GM12891 (cell line): ENCODE results near the gene LBX2.

Experiments
- POLR2A ChIP-seq: IDR thresholded peaks from 2 replicates; pipeline ENCODE4 v1.6.1; 2011; ENCODE audit warnings: low read depth, low read length, control low read depth
- POLR2AphosphoS5 ChIP-seq: IDR thresholded peaks from 2 replicates; pipeline ENCODE4 v1.6.1; 2011; ENCODE audit warnings: low read depth, low read length, control low read depth

GRCh38 chr2:74448771-74449170, 50.6 kb downstream of the LBX2 start:
- TF ChIP-seq POLR2A (no peak), POLR2AphosphoS5 (no peak)
